HG03025 (cell line): Measurements from ENCODE around the gene OR6C2.
"Not testable (repeated sequence)": the region's sequence is repeated elsewhere in the genome, so short reads cannot be mapped to it uniquely, and the experiment has no call there.

Experiments
- ATAC-seq: cut with Tn5 transposase; IDR thresholded peaks from one replicate; pipeline ENCODE4 v1.9.1; 2021; ENCODE audit warnings: mild to moderate bottlenecking, moderate library complexity; ENCODE audit not compliant: unreplicated experiment, low FRiP score

The OR6C2 gene

DNA sequence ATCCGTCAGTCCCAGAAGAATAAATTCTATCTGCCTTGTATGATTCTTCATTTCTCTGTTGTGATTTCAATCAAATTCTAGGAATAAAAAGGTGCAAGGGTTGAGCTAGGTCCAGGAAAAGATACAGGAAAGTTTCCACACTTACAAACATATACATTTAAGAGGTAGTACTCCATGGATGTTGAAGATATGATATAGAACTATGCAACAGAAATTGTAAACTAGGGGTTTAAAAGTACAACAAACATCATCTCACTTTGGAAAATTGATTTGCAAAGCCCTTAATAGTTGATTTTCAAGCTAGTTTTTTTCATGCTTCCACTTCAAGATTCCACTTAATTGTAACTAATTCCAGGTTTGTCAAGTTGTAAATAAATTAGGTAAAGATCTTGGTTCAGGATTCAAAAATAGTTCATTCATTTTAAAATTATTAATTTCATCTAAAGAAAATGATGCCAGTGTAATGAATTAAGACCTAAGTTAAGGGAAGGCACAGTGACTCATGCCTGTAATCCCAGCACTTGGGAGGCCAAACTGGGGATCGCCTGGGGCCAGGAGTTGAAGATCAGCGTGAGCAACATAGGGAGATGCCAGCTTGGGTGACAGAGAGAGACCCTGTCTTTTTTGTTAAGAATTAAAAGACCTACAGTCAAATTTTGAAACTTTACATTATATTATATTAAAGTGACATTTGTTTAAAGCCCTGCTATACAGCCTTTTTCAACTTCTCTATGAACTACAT lies 26.4 kb downstream of the OR6C2 start, which contains the start of gene OR6C70:
OR6C70 (minus strand) TSS at position 51 of the 742 bp plus-strand sequence; CDS start at position 51, 0 bp downstream.
- ATAC-seq, result no peak

DNA sequence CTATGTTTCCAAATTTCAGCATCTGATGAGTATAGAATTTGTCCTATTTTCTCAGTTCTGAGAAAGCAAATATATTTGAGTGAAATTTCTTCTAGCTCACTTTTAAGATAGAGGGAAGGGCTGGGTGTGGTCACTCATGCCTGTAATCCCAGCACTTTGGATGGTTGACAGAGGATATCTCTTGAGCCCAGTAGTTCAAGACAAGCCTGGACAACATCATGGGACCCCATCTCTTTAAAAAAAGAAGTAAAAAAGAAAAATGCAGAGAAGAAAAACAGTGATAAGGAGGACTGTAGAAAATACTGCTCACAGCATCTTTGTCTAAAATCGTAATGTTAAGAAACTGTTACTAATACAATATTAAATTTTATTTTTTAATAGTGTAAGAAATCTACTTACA lies 28.4 kb downstream of the OR6C2 start:
- ATAC-seq, result no peak

GRCh38 chr12:55479136-55479535 lies 35.3 kb downstream of the OR6C2 start:
- ATAC-seq, result not testable (repeated sequence)

- not testable (repeated sequence) for ATAC-seq
Observed at GRCh38 chr12:55484284-55484683, 40.4 kb downstream of the OR6C2 start.

DNA sequence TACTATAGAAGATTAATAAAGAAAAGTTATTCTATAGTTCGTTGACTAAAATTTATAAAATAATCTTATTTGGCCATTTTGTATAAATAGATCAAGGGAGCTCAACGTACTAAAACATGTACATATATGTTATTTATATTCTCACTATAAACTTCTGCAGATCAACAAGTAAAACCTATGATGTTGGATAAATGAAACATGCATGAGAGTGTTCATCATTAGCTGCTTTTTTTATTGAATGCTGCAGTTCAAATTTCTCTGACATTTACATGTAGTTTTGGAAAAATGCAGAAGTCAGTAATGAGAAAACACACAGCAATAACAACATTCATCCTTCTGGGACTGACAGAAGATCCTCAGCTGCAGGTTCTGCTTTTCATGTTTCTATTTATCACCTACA lies 48.2 kb downstream of the OR6C2 start, which contains the start of gene OR6C68:
OR6C68 (plus strand) TSS at position 301 of the 400 bp plus-strand sequence; CDS start at position 301, 0 bp downstream.
- no peak for ATAC-seq

DNA sequence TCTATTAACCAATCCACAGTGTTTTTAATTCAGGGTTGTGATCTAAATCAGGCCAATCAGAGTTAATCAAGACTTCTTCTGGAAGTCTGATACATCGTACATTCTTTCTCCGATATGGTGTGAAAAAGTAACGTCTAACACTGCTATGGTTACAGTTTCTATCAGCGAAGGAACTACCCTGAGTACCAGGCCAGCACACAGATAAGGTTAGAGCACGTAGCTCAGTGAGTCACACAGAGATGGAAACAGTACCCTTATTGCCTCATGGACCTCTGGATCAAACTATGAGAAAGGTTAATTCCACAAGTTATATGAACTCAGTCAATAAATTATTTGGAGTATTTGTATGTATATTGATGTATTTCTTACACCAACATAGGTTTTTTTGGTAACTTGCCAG lies 51.6 kb downstream of the OR6C2 start:
- no peak for ATAC-seq

GRCh38 chr12:55499231-55499630 lies 55.4 kb downstream of the OR6C2 start:
- no peak for ATAC-seq

DNA sequence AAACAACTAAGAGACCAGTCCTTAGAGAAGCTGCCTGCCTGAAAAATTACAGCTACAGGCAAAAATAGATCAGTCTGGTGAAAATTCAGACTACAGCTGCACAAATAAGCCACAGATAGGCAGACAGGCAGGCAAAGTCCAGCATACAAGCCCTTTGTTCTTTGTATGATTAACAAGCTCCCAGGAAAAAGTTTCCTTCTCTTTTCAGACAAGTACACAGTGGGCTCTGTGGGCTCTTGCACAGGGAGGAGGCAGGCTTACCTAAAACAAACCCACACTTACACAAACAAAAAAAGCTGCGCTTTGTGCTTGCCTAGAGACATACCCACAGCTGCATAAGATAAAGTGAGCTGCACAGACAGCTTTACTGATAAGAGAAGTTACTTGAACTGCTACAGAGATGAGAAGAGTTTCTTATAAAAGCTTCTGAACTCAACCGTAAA lies 56.0 kb downstream of the OR6C2 start:
- ATAC-seq, result no peak

DNA sequence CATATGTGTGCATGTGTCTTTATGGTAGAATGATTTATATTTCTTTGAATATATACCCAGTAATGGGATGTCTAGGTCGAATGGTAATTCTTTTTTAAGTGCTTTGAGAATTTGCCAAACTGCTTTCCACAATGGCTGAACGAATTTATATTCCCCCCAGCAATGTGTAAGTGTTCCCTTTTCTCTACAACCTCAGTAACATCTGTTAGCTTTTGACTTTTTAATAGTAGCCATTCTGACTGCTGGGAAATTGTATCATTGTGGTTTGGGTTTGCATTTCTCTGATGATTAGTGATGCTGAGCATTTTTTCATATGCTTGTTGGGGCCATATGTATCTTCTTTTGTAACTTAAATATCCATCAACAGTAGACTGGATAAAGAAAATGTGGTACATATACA lies 57.7 kb downstream of the OR6C2 start:
- no peak for ATAC-seq
